IMR-90 (cell line): ENCODE results near the gene SLC35D2. TPM values are rescaled to one million over a fixed set of nuclear protein-coding genes. Genes with fewer than 3 reads are reported as not detected.

ENCODE experiments used
- ATAC-seq: fragments of 200-7000 bp; cut with Tn5 transposase; 2 replicates; pipeline ENCODE4 v1.9.1; 2020; ENCODE audit warnings: low read depth, mild to moderate bottlenecking, moderate library complexity
- BruUV-seq: library from RNA; stranded (reverse); fragments of 400-500 nt; replicated peaks from 2 replicates; lab custom pipeline; 2021; lab: Mats Ljungman, UMichigan
- CTCF ChIA-PET: fragments of 300-600 bp; formaldehyde crosslinking; extraction: SDS; loops from one replicate; lab custom pipeline; 2021; ENCODE audit warnings: antibody characterized with exemption; lab: Yijun Ruan, JAX
- POLR2A ChIA-PET: fragments of 300-600 bp; sonication (Branson Sonifier 250); formaldehyde crosslinking; loops from one replicate; lab custom pipeline; 2022; ENCODE audit warnings: antibody characterized with exemption; ENCODE audit not compliant: unreplicated experiment; lab: Charles Lee
- DNase-seq: peaks from one replicate; pipeline ENCODE4 v3.0.0; 2013
- H2AFZ ChIP-seq: replicated peaks from 2 replicates; pipeline ENCODE3; 2013; ENCODE audit warnings: low read length, mild to moderate bottlenecking; ENCODE audit not compliant: poor library complexity
- H2AK5ac ChIP-seq: 2 replicates; pipeline ENCODE4 v1.6.1; 2013; ENCODE audit warnings: low read depth, low read length, inconsistent platforms
- H2AK9ac ChIP-seq: replicated peaks from 2 replicates; pipeline ENCODE3; 2013; ENCODE audit warnings: mild to moderate bottlenecking, low read depth, low read length, moderate library complexity; ENCODE audit not compliant: poor library complexity
- H2BK120ac ChIP-seq: 2 replicates; pipeline ENCODE4 v1.6.1; 2013; ENCODE audit warnings: low read depth, low read length, inconsistent platforms
- H2BK15ac ChIP-seq: 3 replicates; pipeline ENCODE4 v1.6.1; 2013; ENCODE audit warnings: low read depth, low read length, inconsistent platforms
- H2BK20ac ChIP-seq: 2 replicates; pipeline ENCODE4 v1.6.1; 2013; ENCODE audit warnings: low read depth, mild to moderate bottlenecking, inconsistent platforms, low read length, moderate library complexity
- H2BK5ac ChIP-seq: 2 replicates; pipeline ENCODE4 v1.6.1; 2013; ENCODE audit warnings: mild to moderate bottlenecking, low read depth, low read length, inconsistent platforms; ENCODE audit not compliant: poor library complexity, severe bottlenecking
- H3K14ac ChIP-seq: replicated peaks from 2 replicates; pipeline ENCODE4 v1.6.1; 2013; ENCODE audit warnings: low read depth, low read length, inconsistent platforms
- H3K18ac ChIP-seq: 2 replicates; pipeline ENCODE4 v1.6.1; 2013; ENCODE audit warnings: low read depth, low read length, control low read depth
- H3K23ac ChIP-seq: 2 replicates; pipeline ENCODE4 v1.6.1; 2013; ENCODE audit warnings: low read depth, low read length, inconsistent platforms
- H3K27ac ChIP-seq: 2 replicates; pipeline ENCODE4 v1.5.1; 2013; ENCODE audit warnings: mild to moderate bottlenecking, control low read depth, low read length; ENCODE audit not compliant: insufficient read depth
- H3K27me3 ChIP-seq: 2 replicates; pipeline ENCODE4 v1.6.1; 2013; ENCODE audit warnings: low read length; ENCODE audit not compliant: control insufficient read depth, insufficient read depth
- H3K36me3 ChIP-seq: 2 replicates; pipeline ENCODE4 v1.6.1; 2013; ENCODE audit warnings: low read length, mixed read lengths; ENCODE audit not compliant: control insufficient read depth, insufficient read depth
- H3K4ac ChIP-seq: 2 replicates; pipeline ENCODE4 v1.6.1; 2013; ENCODE audit warnings: low read depth, low read length, inconsistent platforms
- H3K4me1 ChIP-seq: 2 replicates; pipeline ENCODE4 v1.6.1; 2013; ENCODE audit warnings: low read length, mixed read lengths; ENCODE audit not compliant: control insufficient read depth, insufficient read depth
- H3K4me2 ChIP-seq: 2 replicates; pipeline ENCODE4 v1.6.1; 2013; ENCODE audit warnings: low read depth, mild to moderate bottlenecking, control low read depth, low read length, moderate library complexity
- H3K4me3 ChIP-seq: 2 replicates; pipeline ENCODE4 v1.5.1; 2013; ENCODE audit warnings: low read depth, mild to moderate bottlenecking, control low read depth, low read length, moderate library complexity; ENCODE audit not compliant: insufficient read depth
- H3K56ac ChIP-seq: 2 replicates; pipeline ENCODE4 v1.6.1; 2013; ENCODE audit warnings: low read length, inconsistent platforms; ENCODE audit not compliant: insufficient read depth; ENCODE audit errors: extremely low read depth
- H3K79me1 ChIP-seq, 2 experiments: 2 replicates each; pipeline ENCODE4 v1.6.1; 2013; ENCODE audit warnings: low read length in 2 of 2, inconsistent platforms in 1 of 2, low read depth in 1 of 2
- H3K9ac ChIP-seq: 2 replicates; pipeline ENCODE4 v1.6.1; 2013; ENCODE audit warnings: low read depth, low read length, control low read depth
- H3K9me1 ChIP-seq: 2 replicates; pipeline ENCODE4 v1.6.1; 2013; ENCODE audit warnings: low read length, inconsistent platforms; ENCODE audit not compliant: insufficient read depth
- H3K9me3 ChIP-seq: 2 replicates; pipeline ENCODE4 v1.6.1; 2013; ENCODE audit warnings: low read length; ENCODE audit not compliant: control insufficient read depth, insufficient read depth
- H4K20me1 ChIP-seq: 2 replicates; pipeline ENCODE4 v1.6.1; 2013; ENCODE audit warnings: low read length, inconsistent platforms; ENCODE audit not compliant: insufficient read depth
- H4K5ac ChIP-seq: 2 replicates; pipeline ENCODE4 v1.6.1; 2013; ENCODE audit warnings: mild to moderate bottlenecking, low read depth, low read length, control low read depth
- H4K8ac ChIP-seq, 2 experiments: 2 replicates each; pipeline ENCODE4 v1.6.1; 2013; ENCODE audit warnings: low read depth in 2 of 2, low read length in 2 of 2, control low read depth in 1 of 2, inconsistent platforms in 1 of 2
- H4K91ac ChIP-seq: 2 replicates; pipeline ENCODE4 v1.6.1; 2013; ENCODE audit warnings: low read depth, low read length, inconsistent platforms; ENCODE audit not compliant: insufficient read depth
- BHLHE40 ChIP-seq: fragments of 150-350 bp; IDR thresholded peaks from 2 replicates; pipeline ENCODE4 v1.6.1; 2016; ENCODE audit warnings: mild to moderate bottlenecking, low read depth, low read length
- CEBPB ChIP-seq: IDR thresholded peaks from 2 replicates; pipeline ENCODE4 v1.6.1; 2012; ENCODE audit warnings: low read depth, low read length, improper control_type of control experiment
- CHD1 ChIP-seq: IDR thresholded peaks from 2 replicates; pipeline ENCODE4 v1.6.1; 2012; ENCODE audit warnings: low read depth, low read length, improper control_type of control experiment
- FOS ChIP-seq: fragments of 150-350 bp; IDR thresholded peaks from 2 replicates; pipeline ENCODE4 v1.6.1; 2016; ENCODE audit warnings: low read depth, low read length
- MAFK ChIP-seq: IDR thresholded peaks from 2 replicates; pipeline ENCODE4 v1.6.1; 2012; ENCODE audit warnings: low read depth, low read length, improper control_type of control experiment
- MAZ ChIP-seq: IDR thresholded peaks from 2 replicates; pipeline ENCODE4 v1.6.1; 2012; ENCODE audit warnings: low read depth, mild to moderate bottlenecking, low read length, improper control_type of control experiment, moderate library complexity, borderline replicate concordance
- MXI1 ChIP-seq: IDR thresholded peaks from 2 replicates; pipeline ENCODE4 v1.6.1; 2012; ENCODE audit warnings: low read depth, mild to moderate bottlenecking, low read length, moderate library complexity, borderline replicate concordance
- NFE2L2 ChIP-seq: fragments of 150-350 bp; IDR thresholded peaks from 2 replicates; pipeline ENCODE4 v1.6.1; 2016; ENCODE audit warnings: low read depth, mild to moderate bottlenecking, low read length
- POLR2A ChIP-seq: IDR thresholded peaks from 2 replicates; pipeline ENCODE4 v1.6.1; 2012; ENCODE audit warnings: mild to moderate bottlenecking, low read depth, low read length
- RAD21 ChIP-seq: IDR thresholded peaks from 2 replicates; pipeline ENCODE4 v1.6.1; 2012; ENCODE audit warnings: low read length, improper control_type of control experiment
- RCOR1 ChIP-seq: IDR thresholded peaks from 2 replicates; pipeline ENCODE4 v1.6.1; 2012; ENCODE audit warnings: mild to moderate bottlenecking, low read length, improper control_type of control experiment; ENCODE audit not compliant: insufficient replicate concordance
- RFX5 ChIP-seq: IDR thresholded peaks from 2 replicates; pipeline ENCODE4 v1.8.0; 2012; ENCODE audit warnings: low read depth, mild to moderate bottlenecking, low read length, moderate library complexity
- SMC3 ChIP-seq: fragments of 150-350 bp; IDR thresholded peaks from 2 replicates; pipeline ENCODE4 v1.6.1; 2016; ENCODE audit warnings: low read depth, mild to moderate bottlenecking, antibody characterized with exemption, low read length, moderate library complexity
- WGBS, 2 experiments: methylation state at CpG; one replicate each; pipeline versions ENCODE4 v1.1.5 to v1.1.7; 2013; ENCODE audit warnings: missing lambda C conversion rate in 2 of 2; ENCODE audit not compliant: insufficient read length in 1 of 2; ENCODE audit errors: extremely low coverage in 2 of 2; 5-methylcytosine and 5-hydroxymethylcytosine counted together
- dilution Hi-C: fragments of 300-500 bp; cut with HindIII; formaldehyde crosslinking; loops from one replicate; pipeline ENCODE4 v1.14.3; 2018; ENCODE audit warnings: low sequenced_read_pairs; ENCODE audit not compliant: unreplicated experiment
- in situ Hi-C: fragments of 300-500 bp; cut with MboI; formaldehyde crosslinking; loops from 3 replicates; pipeline ENCODE4 v1.14.3; 2019; ENCODE audit warnings: low sequenced_read_pairs, inconsistent platforms, mixed read lengths
- intact Hi-C: fragments of 100-400 bp; cut with micrococcal nuclease; formaldehyde crosslinking; loops from 2 replicates; pipeline ENCODE4 v1.10.0; 2022
- polyA plus RNA-seq, 3 experiments: library from polyadenylated mRNA; depleted of rRNA; stranded (reverse); fragments of >200 nt; gene quantifications; 2 replicates each; pipeline ENCODE4 v1.2.3, GENCODE V29; 2012; ENCODE audit warnings: low replicate concordance in 1 of 3
- total RNA-seq: library from RNA; depleted of rRNA; stranded (reverse); fragments of >200 nt; gene quantifications from 2 replicates; pipeline ENCODE4 v1.2.3, GENCODE V29; 2012
- TF ChIP-seq, protein P1 (sequence below): fragments of 150-350 bp; IDR thresholded peaks from 2 replicates; pipeline ENCODE4 v1.6.1; 2017; ENCODE audit warnings: mild to moderate bottlenecking, antibody characterized with exemption, low read length, low read depth
- TF ChIP-seq, protein P2 (sequence below): conservative IDR thresholded peaks from 2 replicates; pipeline ENCODE4 v1.5.1; 2012; ENCODE audit warnings: mild to moderate bottlenecking, low read depth, low read length, improper control_type of control experiment
- TF ChIP-seq, protein P3 (sequence below): fragments of 150-350 bp; IDR thresholded peaks from 2 replicates; pipeline ENCODE4 v1.6.1; 2016; ENCODE audit warnings: low read depth, mild to moderate bottlenecking, low read length, moderate library complexity, borderline replicate concordance

The SLC35D2 gene
- total and polyA plus RNA-seq, 2 of the 4 experiments (the other 2 are of a cell fraction) = 9.7 to 11.8 TPM

DNA sequence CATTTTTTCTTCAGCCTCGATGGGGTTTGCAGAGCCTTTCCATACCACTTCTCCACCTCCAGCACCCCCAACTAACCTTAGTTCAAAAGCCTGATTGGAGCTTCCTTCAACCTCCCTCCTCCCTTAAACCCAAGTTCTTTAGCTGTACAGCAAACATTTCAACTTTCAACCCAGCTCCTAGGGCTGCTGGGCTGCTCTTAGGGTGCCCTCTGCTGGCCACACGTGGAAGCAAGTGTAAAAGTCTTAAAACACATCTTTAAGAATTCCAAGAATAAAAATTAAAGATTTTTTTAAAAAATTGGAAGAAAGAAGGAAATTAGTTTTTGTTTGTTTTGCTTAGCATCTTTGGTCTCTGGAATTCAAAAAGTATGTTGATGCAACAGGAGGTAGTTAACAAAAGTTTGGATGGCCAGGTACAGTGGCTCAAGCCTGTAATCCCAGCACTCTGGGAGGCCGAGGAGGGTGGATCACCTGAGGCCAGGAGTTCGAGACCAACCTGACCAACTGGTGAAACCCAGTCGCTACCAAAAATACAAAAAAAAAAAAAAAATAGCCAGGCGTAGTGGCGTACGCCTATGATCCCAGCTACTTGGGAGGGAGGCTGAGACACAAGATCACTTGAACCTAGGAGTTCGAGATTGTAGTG, 66.1 kb downstream of the SLC35D2 start:
- Histone ChIP-seq H2AFZ (no peak overlapping the region), H3K4me1 (no peaks in the 10 kb centered on the region), H2AK9ac (peak overlapping the region; percentile 78), H3K79me1 (no peaks in the 10 kb centered on the region), H3K23ac (no peak overlapping the region), H2BK20ac (no peak overlapping the region), H3K9ac (no peak overlapping the region), H4K20me1 (no peaks in the 10 kb centered on the region), H3K36me3 (no peaks in the 10 kb centered on the region), H3K27me3 (no peaks in the 10 kb centered on the region), H2BK120ac (no peak overlapping the region), H3K4me3 (no peak overlapping the region), H4K5ac (no peak overlapping the region), H3K9me3 (peaks cover 9% of the 10 kb centered on the region), H2BK15ac (no peak overlapping the region), H4K91ac (no peak overlapping the region), H3K18ac (no peak overlapping the region), H3K4ac (no peak overlapping the region), H2BK5ac (no peak overlapping the region), H3K14ac (no peak overlapping the region), H4K8ac (no peak overlapping the region), H3K56ac (no peak overlapping the region), H2AK5ac (no peak overlapping the region), H3K4me2 (no peak overlapping the region), H3K9me1 (no peaks in the 10 kb centered on the region), H3K27ac (no peak overlapping the region)
- CTCF ChIA-PET = interaction anchor here (0.5 to 1.7 kb wide), 10 partner anchors 8 to 349 kb away, joined by 3 to 12 read pairs (median 3); no protein-coding TSS in a partner anchor
- no peak for TF ChIP-seq RCOR1
- TF ChIP-seq, protein P1, sequence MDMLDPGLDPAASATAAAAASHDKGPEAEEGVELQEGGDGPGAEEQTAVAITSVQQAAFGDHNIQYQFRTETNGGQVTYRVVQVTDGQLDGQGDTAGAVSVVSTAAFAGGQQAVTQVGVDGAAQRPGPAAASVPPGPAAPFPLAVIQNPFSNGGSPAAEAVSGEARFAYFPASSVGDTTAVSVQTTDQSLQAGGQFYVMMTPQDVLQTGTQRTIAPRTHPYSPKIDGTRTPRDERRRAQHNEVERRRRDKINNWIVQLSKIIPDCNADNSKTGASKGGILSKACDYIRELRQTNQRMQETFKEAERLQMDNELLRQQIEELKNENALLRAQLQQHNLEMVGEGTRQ = no peak
- TF ChIP-seq NFE2L2 = no peak
- no peak for TF ChIP-seq CEBPB
- no peak for TF ChIP-seq RFX5
- no peak for TF ChIP-seq POLR2A
- TF ChIP-seq MXI1 = no peak
- TF ChIP-seq CHD1 = no peak
- no peak for TF ChIP-seq MAZ
- peak; percentile 84 for TF ChIP-seq RAD21
- no peak for TF ChIP-seq FOS
- TF ChIP-seq, protein P2, sequence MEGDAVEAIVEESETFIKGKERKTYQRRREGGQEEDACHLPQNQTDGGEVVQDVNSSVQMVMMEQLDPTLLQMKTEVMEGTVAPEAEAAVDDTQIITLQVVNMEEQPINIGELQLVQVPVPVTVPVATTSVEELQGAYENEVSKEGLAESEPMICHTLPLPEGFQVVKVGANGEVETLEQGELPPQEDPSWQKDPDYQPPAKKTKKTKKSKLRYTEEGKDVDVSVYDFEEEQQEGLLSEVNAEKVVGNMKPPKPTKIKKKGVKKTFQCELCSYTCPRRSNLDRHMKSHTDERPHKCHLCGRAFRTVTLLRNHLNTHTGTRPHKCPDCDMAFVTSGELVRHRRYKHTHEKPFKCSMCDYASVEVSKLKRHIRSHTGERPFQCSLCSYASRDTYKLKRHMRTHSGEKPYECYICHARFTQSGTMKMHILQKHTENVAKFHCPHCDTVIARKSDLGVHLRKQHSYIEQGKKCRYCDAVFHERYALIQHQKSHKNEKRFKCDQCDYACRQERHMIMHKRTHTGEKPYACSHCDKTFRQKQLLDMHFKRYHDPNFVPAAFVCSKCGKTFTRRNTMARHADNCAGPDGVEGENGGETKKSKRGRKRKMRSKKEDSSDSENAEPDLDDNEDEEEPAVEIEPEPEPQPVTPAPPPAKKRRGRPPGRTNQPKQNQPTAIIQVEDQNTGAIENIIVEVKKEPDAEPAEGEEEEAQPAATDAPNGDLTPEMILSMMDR = peak; percentile 93
- TF ChIP-seq, protein P3, sequence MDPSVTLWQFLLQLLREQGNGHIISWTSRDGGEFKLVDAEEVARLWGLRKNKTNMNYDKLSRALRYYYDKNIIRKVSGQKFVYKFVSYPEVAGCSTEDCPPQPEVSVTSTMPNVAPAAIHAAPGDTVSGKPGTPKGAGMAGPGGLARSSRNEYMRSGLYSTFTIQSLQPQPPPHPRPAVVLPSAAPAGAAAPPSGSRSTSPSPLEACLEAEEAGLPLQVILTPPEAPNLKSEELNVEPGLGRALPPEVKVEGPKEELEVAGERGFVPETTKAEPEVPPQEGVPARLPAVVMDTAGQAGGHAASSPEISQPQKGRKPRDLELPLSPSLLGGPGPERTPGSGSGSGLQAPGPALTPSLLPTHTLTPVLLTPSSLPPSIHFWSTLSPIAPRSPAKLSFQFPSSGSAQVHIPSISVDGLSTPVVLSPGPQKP = no peak
- no peak for TF ChIP-seq BHLHE40
- TF ChIP-seq MAFK = no peak
- peak; percentile 77 for TF ChIP-seq SMC3
- ATAC-seq (peak; percentile 90), DNase-seq (peak; percentile 70)
- in situ Hi-C loops = no loop called here
- dilution Hi-C loops = no loop called here
- WGBS, 2 experiments = 85% methylated on average over 4 of the region's 9 CpGs; no CpG with 5 or more reads in 1 of the 2 experiments
- intact Hi-C loops = loop anchor here (1.0 to 2.0 kb wide), 2 partner anchors 85 to 591 kb away; no protein-coding TSS in a partner anchor
- BruUV-seq = no TSS peak
- POLR2A ChIA-PET = no interaction called here
